Neural progenitor cell (in vitro differentiated cells): ENCODE data around the gene TRAPPC11.

Experiments used
- EZH2 ChIP-seq: fragments of 200-600 bp; sonication (generic); IDR thresholded peaks from 2 replicates; pipeline ENCODE4 v1.6.1; 2017; ENCODE audit warnings: antibody characterized with exemption, mild to moderate bottlenecking, moderate library complexity
- EZH2phosphoT487 ChIP-seq: fragments of 200-600 bp; sonication (generic); IDR thresholded peaks from 2 replicates; pipeline ENCODE4 v1.6.1; 2017; ENCODE audit warnings: antibody characterized with exemption
- TF ChIP-seq, protein P1 (sequence below): fragments of 200-600 bp; sonication (generic); IDR thresholded peaks from 2 replicates; pipeline ENCODE4 v1.5.1; 2017; ENCODE audit warnings: antibody characterized with exemption, mild to moderate bottlenecking

DNA sequence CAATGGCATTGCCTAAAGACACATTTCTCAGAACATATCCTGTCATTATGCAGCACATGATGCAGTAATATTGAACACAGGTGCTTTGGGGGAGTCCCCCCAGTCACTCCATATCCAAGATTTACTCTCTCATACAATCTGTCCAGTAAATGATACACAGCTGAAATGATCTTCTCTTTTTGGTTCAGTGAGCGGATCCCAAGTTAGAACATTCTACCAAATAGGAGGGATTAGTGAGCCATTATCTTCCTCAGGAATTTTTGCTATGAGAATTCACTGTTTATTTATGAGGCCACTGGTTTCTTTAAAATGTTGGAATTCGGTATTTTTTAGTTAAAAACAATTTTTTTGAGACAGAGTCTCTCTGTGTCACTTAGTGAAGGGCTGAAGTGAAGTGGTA lies 96.5 kb downstream of the TRAPPC11 start:
- TF ChIP-seq, protein P1, sequence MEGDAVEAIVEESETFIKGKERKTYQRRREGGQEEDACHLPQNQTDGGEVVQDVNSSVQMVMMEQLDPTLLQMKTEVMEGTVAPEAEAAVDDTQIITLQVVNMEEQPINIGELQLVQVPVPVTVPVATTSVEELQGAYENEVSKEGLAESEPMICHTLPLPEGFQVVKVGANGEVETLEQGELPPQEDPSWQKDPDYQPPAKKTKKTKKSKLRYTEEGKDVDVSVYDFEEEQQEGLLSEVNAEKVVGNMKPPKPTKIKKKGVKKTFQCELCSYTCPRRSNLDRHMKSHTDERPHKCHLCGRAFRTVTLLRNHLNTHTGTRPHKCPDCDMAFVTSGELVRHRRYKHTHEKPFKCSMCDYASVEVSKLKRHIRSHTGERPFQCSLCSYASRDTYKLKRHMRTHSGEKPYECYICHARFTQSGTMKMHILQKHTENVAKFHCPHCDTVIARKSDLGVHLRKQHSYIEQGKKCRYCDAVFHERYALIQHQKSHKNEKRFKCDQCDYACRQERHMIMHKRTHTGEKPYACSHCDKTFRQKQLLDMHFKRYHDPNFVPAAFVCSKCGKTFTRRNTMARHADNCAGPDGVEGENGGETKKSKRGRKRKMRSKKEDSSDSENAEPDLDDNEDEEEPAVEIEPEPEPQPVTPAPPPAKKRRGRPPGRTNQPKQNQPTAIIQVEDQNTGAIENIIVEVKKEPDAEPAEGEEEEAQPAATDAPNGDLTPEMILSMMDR = no peak
- TF ChIP-seq EZH2 (no peak), EZH2phosphoT487 (no peak)
